Large intestine (tissue), 3 donors: ENCODE results near the gene CLEC16A. TPM values are rescaled to one million over a fixed set of nuclear protein-coding genes. Genes with fewer than 3 reads are reported as not detected.

ENCODE experiments used
- DNase-seq, 2 donors: peaks; one replicate each; pipeline versions ENCODE4 v3.0.0 to v3.0.0-alpha.2; 2013
- H3K27ac ChIP-seq: one replicate; pipeline ENCODE4 v1.5.1; 2013; ENCODE audit warnings: low read length
- H3K27me3 ChIP-seq: 2 replicates; pipeline ENCODE4 v1.6.1; 2013; ENCODE audit warnings: low read length; ENCODE audit not compliant: control insufficient read depth, insufficient read depth
- H3K36me3 ChIP-seq: 2 replicates; pipeline ENCODE4 v1.6.1; 2013; ENCODE audit warnings: low read length; ENCODE audit not compliant: control insufficient read depth, insufficient read depth
- H3K4me1 ChIP-seq: one replicate; pipeline ENCODE4 v1.6.1; 2013; ENCODE audit warnings: low read length; ENCODE audit not compliant: control insufficient read depth, insufficient read depth
- H3K4me3 ChIP-seq: one replicate; pipeline ENCODE4 v1.5.1; 2013; ENCODE audit warnings: low read length
- H3K9me3 ChIP-seq: one replicate; pipeline ENCODE4 v1.6.1; 2013; ENCODE audit warnings: mild to moderate bottlenecking, low read depth, low read length, moderate library complexity; ENCODE audit not compliant: control insufficient read depth
- WGBS: methylation state at CpG from one replicate; pipeline ENCODE4 v1.1.5; 2013; ENCODE audit warnings: low lambda C conversion rate; ENCODE audit not compliant: insufficient coverage; 5-methylcytosine and 5-hydroxymethylcytosine counted together
- polyA plus RNA-seq: library from polyadenylated mRNA; unstranded; fragments of 120-200 nt; gene quantifications from one replicate; pipeline ENCODE4 v1.2.1, GENCODE V29; 2013

The CLEC16A gene
- polyA plus RNA-seq, 1 donor: 13.2 TPM

GRCh38 chr16:10933865-10934264 is 10.5 kb upstream of the CLEC16A start:
- Histone ChIP-seq H3K36me3 (peaks cover 53% of the 10 kb centered on the region), H3K9me3 (no peaks in the 10 kb centered on the region), H3K27ac (no peak overlapping the region), H3K4me3 (no peak overlapping the region), H3K27me3 (no peaks in the 10 kb centered on the region), H3K4me1 (peaks cover 16% of the 10 kb centered on the region)
- no CpG with 5 or more reads among the region's 8 CpGs for WGBS
- DNase-seq: no peak

- peaks cover 23% of the 10 kb centered on the region for H3K4me1 ChIP-seq
- DNase-seq: no peak
- no peak overlapping the region for H3K4me3 ChIP-seq
- H3K36me3 ChIP-seq: peaks cover 51% of the 10 kb centered on the region
- H3K9me3 ChIP-seq: no peaks in the 10 kb centered on the region
- no peaks in the 10 kb centered on the region for H3K27me3 ChIP-seq
- no peak overlapping the region for H3K27ac ChIP-seq
- WGBS: no CpG with 5 or more reads among the region's 13 CpGs
These were observed 9.8 kb upstream of the CLEC16A start for GRCh38 chr16:10934325-10935107.

GRCh38 chr16:10935226-10935915 is 9.0 kb upstream of the CLEC16A start:
- Histone ChIP-seq H3K9me3 (no peaks in the 10 kb centered on the region), H3K36me3 (peaks cover 43% of the 10 kb centered on the region), H3K27me3 (no peaks in the 10 kb centered on the region), H3K4me3 (no peak overlapping the region), H3K27ac (no peak overlapping the region), H3K4me1 (peaks cover 31% of the 10 kb centered on the region)
- WGBS: 84% methylated on average over 3 of the region's 7 CpGs
- no peak for DNase-seq

GRCh38 chr16:10936272-10936984 is 7.9 kb upstream of the CLEC16A start:
- Histone ChIP-seq H3K27ac (no peak overlapping the region), H3K4me1 (peaks cover 37% of the 10 kb centered on the region), H3K4me3 (no peak overlapping the region), H3K36me3 (peaks cover 36% of the 10 kb centered on the region), H3K9me3 (no peaks in the 10 kb centered on the region), H3K27me3 (no peaks in the 10 kb centered on the region)
- WGBS: 80% methylated on average over 1 of the region's 8 CpGs
- no peak for DNase-seq

- peaks cover 37% of the 10 kb centered on the region for H3K4me1 ChIP-seq
- H3K27me3 ChIP-seq: no peaks in the 10 kb centered on the region
- WGBS: no CpG with 5 or more reads among the region's 11 CpGs
- H3K4me3 ChIP-seq: no peak overlapping the region
- peaks cover 30% of the 10 kb centered on the region for H3K36me3 ChIP-seq
- no peak overlapping the region for H3K27ac ChIP-seq
- no peak for DNase-seq
- no peaks in the 10 kb centered on the region for H3K9me3 ChIP-seq
These were observed 7.1 kb upstream of the CLEC16A start for GRCh38 chr16:10937068-10937859.

GRCh38 chr16:10938321-10938720 is 6.0 kb upstream of the CLEC16A start:
- no CpG with 5 or more reads among the region's 7 CpGs for WGBS
- Histone ChIP-seq H3K4me3 (no peak overlapping the region), H3K9me3 (no peaks in the 10 kb centered on the region), H3K36me3 (peaks cover 24% of the 10 kb centered on the region), H3K27me3 (no peaks in the 10 kb centered on the region), H3K27ac (peak overlapping the region; percentile 77), H3K4me1 (peaks cover 37% of the 10 kb centered on the region)
- DNase-seq: peak in 1 of 2 donors; percentile 64

GRCh38 chr16:10938796-10939648 is 5.3 kb upstream of the CLEC16A start:
- Histone ChIP-seq H3K4me3 (no peak overlapping the region), H3K9me3 (no peaks in the 10 kb centered on the region), H3K4me1 (peaks cover 37% of the 10 kb centered on the region), H3K27ac (peak overlapping the region; percentile 77), H3K36me3 (peaks cover 19% of the 10 kb centered on the region), H3K27me3 (no peaks in the 10 kb centered on the region)
- 20% methylated on average over 1 of the region's 7 CpGs for WGBS
- peak; percentile 43 to 63 for DNase-seq

- DNase-seq: no peak
- WGBS: 90% methylated on average over 2 of the region's 7 CpGs
- Histone ChIP-seq H3K27me3 (no peaks in the 10 kb centered on the region), H3K4me1 (peaks cover 37% of the 10 kb centered on the region), H3K9me3 (no peaks in the 10 kb centered on the region), H3K36me3 (peaks cover 14% of the 10 kb centered on the region), H3K27ac (no peak overlapping the region), H3K4me3 (peak overlapping the region; percentile 55)
These were observed 4.6 kb upstream of the CLEC16A start for GRCh38 chr16:10939649-10940234.

GRCh38 chr16:10940501-10941079 is 3.8 kb upstream of the CLEC16A start:
- peak; percentile 53 to 71 for DNase-seq
- peaks cover 14% of the 10 kb centered on the region for H3K36me3 ChIP-seq
- no peaks in the 10 kb centered on the region for H3K27me3 ChIP-seq
- H3K27ac ChIP-seq: peak overlapping the region; percentile 7
- H3K4me1 ChIP-seq: peaks cover 41% of the 10 kb centered on the region
- peak overlapping the region; percentile 55 for H3K4me3 ChIP-seq
- H3K9me3 ChIP-seq: no peaks in the 10 kb centered on the region
- WGBS: no CpG with 5 or more reads among the region's 8 CpGs
